Measurements from ENCODE around the gene DCLRE1B.
A peak's percentile ranks its signal among the peaks of the same experiment; 100 is the strongest.

Gene DCLRE1B

GRCh38 chr1:113872219-113872935, 32.7 kb upstream of the DCLRE1B start:
- no peak overlapping the region; the same call in 1 of the 2 replicates for H3K4me3 ChIP-seq (ENCODE audit: low read depth, low read length)
- TF ChIP-seq CTCF (IDR thresholded peaks at IDR 0.05; ENCODE audit: low read depth, low read length, missing control alignments) = no peak
- DNase-seq (ENCODE audit: low read depth) = no peak

- no peak overlapping the region for H3K4me3 ChIP-seq (ENCODE audit: low read depth, low read length)
- no peak for DNase-seq (ENCODE audit: low read depth)
- TF ChIP-seq CTCF (IDR thresholded peaks at IDR 0.05; ENCODE audit: low read depth, low read length, missing control alignments) = peak; percentile 71
Measured at GRCh38 chr1:113874012-113874879, 30.9 kb upstream of the DCLRE1B start.

DNA sequence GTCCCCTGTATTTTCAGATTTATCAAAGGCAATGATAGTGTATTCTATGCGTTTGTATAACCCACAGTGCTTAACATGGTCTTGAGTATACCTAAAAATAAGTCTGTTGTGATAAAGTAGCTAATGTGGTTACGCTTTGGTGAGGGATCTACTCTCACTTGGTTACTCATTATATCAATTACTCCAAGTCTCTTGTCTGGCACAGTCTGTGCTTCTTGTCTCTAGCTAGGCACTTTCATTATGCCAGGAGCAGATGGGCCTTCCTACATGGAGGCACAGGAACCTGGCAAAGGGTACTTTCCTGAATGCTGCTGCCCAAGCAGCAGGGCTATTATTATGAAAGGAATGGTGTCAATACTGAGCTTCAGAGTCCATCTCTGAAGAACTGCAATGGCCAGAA, 29.4 kb upstream of the DCLRE1B start:
- no peak for DNase-seq (ENCODE audit: low read depth)
- TF ChIP-seq CTCF (IDR thresholded peaks at IDR 0.05; ENCODE audit: low read depth, low read length, missing control alignments) = no peak
- no peak overlapping the region for H3K4me3 ChIP-seq (ENCODE audit: low read depth, low read length)

GRCh38 chr1:113876176-113876575, 28.9 kb upstream of the DCLRE1B start:
- no peak for TF ChIP-seq CTCF (IDR thresholded peaks at IDR 0.05; ENCODE audit: low read depth, low read length, missing control alignments)

DNA sequence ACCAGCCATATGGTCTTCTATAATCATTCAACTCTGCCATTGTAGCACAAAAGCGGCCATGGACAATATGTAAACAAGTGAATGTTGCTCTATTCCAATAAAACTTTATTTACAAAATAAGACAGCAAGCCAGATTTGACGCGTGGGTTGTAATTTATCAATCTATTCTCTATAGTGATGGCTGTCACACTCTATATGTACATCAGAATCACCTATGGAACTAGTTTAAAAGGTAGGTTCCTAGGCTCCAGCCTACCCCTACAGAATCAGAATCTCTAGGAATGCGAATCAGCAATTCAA, 25.4 kb upstream of the DCLRE1B start:
- no peak for DNase-seq (ENCODE audit: low read depth)
- no peak for TF ChIP-seq CTCF (IDR thresholded peaks at IDR 0.05; ENCODE audit: low read depth, low read length, missing control alignments)
- no peak overlapping the region for H3K4me3 ChIP-seq (ENCODE audit: low read depth, low read length)

More at GRCh38 chr1:113876176-113876575, 28.9 kb upstream of the DCLRE1B start:
- no peak for DNase-seq (ENCODE audit: low read depth)
- H3K4me3 ChIP-seq (ENCODE audit: low read depth, low read length) = no peak overlapping the region

DNA sequence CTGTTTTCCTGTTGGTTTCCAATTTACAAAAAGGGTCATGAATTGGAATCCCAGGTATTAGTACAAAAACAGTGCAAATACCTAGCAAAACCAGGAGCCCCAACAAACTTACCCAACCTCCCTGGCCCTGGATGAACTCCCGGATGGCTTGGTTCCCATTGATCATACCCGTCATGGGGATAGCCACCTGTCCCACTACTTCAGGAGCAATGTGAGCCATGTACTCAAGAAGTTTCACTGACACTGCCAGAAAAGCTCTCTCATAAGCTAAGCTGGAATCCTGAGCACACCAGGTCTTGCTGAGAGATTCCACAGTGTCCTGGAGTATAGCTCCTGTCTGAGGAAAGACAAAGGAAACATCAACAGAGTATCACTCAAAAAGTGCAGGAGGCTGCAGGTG, 23.5 kb upstream of the DCLRE1B start:
- DNase-seq (ENCODE audit: low read depth) = no peak
- TF ChIP-seq CTCF (IDR thresholded peaks at IDR 0.05; ENCODE audit: low read depth, low read length, missing control alignments) = no peak
- H3K4me3 ChIP-seq (ENCODE audit: low read depth, low read length) = no peak overlapping the region

All from GM12864 (cell line).